EH (cell line): ENCODE data around the gene OXLD1.

Source experiments
- DNase-seq: peaks from one replicate; pipeline ENCODE4 v3.0.0-alpha.2; 2015; ENCODE audit warnings: low read depth

Gene OXLD1

DNA sequence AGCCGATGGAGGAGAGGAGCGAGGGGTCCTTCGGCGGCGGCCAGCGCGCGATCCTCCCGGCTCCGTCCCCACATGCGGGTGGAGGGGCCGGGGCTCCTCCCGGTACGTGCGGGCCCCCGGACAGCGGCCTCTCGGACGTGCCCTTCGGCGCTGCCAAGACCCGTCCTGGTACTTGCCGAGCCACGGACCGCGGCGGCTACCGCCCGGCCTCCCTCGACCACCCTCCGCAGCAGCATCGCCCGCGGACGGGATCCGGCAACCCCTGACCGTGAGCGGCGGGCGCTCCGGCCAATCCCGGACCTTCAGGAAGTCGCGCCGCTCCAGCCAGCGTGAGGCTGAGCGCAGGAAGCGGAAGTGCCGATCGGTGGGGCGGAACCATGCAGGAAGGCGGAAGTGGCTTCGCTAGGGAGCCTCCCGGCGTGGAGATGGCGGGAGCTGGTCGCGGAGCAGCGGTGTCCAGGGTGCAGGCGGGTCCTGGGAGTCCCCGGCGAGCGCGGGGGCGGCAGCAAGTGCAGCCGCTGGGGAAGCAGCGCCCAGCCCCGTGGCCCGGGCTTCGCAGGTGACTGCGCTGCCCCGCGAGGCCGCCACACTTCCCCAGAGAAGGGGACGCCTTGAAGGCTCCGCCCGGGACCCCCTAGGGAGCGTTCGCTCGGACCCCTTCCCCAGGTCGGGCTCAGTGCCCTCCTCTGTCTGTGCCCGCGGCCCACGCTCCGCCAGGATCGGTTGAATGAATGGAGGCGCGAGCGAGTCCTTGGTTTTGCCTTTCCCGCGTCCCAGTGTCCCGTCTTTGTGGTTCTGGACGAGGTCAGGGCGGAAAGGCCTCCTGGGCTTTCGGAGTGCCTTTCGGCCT, at the start of gene OXLD1, which contains the start of gene CCDC137:
Gene OXLD1, minus strand, starts transcription at position 264 of the 850 bp plus-strand sequence. Its CDS starts 28 bp downstream, at position 236.
Gene CCDC137, plus strand, starts transcription at position 396 of the 850 bp plus-strand sequence. Its CDS starts 30 bp downstream, at position 426.
- DNase-seq, result peak; percentile 97

DNA sequence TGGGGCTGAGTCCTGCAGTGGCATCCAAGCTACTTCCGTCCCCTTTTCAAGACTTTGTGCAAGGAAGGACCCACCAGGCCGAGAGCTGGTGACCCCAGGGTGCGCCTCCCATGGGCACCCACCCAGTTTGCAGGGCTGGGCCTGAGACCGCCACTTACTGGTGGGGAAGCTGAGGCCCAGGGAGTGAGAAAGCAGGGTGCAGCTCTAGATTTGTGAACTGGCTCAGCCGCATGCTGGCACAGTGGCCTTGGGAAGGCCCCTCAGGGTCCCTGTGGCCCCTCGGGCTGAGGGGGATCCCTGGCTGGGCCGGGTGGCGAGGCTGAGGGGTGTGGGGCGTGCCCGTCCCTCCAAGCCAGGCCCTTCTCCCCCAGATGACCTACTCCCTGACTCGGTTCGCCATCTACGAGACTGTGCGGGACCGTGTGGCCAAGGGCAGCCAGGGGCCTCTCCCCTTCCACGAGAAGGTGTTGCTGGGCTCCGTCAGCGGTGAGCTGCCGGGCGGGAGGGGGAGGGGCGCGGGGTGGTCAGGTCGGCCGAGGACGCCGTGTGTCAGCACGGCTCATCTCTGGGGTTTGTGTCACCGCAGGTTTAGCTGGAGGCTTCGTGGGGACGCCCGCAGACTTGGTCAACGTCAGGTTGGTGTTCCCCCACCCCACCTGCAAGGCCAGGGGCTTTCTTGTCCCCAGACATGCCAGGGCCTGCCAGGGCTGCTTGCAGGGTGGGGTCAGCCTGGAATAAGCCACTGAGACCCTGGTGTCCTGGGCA, 48.9 kb upstream of the OXLD1 start:
- DNase-seq, result no peak

DNA sequence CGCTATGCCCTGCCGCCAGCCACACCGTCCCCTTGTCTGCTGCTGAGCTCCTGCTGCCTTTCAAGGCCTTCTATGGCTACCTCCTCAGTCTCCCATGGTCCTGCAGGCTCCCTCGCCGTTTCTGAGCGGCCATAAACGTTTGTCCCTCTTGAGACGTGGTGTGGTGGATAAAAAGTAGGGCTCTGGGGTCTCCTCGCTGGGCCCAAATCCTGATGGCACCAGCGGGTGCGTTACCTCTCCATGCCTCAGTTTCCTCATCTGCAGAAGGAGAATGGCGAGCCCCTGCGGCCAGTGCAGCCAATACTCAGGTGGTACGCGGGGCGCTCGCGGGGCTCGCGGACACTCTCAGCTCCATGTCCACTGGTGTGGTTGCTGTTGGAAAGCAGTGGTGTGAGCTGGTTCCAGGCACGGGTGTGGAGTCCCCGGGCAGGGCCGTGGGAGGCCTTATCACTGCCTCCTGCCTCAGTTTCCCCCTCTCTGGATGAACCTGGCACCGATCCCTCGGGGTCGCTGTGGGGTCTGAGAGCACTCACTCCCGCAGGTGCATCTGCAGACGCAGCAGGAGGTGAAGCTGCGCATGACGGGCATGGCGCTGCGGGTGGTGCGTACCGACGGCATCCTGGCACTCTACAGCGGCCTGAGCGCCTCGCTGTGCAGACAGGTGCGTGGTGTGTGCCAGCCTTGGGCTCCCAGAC, 48.2 kb upstream of the OXLD1 start:
- no peak for DNase-seq

- DNase-seq, result peak; percentile 5
Observed at GRCh38 chr17:81713556-81714411, 47.4 kb upstream of the OXLD1 start.

GRCh38 chr17:81713004-81713555, 46.7 kb upstream of the OXLD1 start:
- peak; percentile 14 for DNase-seq

DNA sequence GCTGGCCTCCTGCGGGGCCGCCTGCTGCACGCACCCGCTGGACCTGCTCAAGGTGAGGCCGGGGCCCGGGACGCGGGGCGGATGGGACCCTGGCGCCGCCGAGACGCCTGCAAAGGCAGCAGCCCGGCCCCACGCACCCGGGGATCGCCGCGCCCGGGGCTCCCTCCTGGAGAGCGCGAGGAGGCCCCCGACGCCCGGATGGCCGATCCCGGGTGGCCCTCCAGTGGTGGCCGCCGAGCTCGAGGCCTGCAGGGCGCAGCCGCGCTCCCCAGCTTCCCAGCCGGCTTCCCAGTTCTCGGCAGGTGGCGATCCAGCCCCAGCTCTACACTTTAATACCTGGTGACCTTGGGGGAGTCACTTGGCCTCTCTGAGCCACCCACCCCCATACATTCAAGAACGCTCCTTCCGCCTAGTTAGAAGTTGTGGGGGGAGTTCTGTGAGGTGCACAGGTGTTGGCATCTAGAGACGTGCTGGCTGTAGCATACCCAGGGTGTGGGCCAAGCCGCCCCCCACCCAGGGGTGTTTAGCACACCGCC, 46.1 kb upstream of the OXLD1 start:
- peak; percentile 44 for DNase-seq

DNA sequence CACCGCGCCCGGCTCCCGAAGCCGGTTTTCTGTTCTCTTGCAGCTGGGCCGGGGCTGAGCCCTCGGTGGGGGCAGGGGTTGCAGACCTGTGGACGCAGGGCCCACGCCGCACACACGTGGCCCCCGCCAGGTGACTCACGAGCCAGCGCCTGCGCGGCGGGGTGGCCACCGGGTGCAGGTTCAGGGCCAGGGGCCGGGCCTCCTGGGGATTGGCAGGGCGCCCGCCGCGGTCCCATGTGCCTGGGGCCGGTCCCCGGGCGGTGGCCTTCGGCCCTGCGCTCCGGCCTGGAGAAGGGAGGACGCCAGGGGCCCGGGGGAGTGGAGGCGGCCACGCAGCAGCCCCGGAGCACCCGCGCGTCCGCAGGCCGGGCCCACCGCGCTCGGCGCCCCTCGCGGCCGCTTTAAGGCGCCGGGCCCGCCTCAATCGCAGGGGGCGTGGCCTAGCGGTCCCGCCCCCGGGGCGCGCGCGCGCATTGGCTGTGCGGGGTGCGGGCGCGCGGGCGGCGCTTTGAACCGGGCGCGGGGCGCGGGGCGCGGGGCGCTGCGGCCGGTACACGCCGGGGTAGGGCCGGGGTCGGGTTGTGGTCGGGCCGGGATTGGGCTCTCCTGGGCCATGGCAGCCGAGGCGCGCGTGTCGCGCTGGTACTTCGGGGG, 45.5 kb upstream of the OXLD1 start, which contains the start of gene SLC25A10:
Gene SLC25A10, plus strand, starts transcription at position 471 of the 654 bp plus-strand sequence. Its CDS starts 143 bp downstream, at position 614.
- DNase-seq, result peak; percentile 73

DNA sequence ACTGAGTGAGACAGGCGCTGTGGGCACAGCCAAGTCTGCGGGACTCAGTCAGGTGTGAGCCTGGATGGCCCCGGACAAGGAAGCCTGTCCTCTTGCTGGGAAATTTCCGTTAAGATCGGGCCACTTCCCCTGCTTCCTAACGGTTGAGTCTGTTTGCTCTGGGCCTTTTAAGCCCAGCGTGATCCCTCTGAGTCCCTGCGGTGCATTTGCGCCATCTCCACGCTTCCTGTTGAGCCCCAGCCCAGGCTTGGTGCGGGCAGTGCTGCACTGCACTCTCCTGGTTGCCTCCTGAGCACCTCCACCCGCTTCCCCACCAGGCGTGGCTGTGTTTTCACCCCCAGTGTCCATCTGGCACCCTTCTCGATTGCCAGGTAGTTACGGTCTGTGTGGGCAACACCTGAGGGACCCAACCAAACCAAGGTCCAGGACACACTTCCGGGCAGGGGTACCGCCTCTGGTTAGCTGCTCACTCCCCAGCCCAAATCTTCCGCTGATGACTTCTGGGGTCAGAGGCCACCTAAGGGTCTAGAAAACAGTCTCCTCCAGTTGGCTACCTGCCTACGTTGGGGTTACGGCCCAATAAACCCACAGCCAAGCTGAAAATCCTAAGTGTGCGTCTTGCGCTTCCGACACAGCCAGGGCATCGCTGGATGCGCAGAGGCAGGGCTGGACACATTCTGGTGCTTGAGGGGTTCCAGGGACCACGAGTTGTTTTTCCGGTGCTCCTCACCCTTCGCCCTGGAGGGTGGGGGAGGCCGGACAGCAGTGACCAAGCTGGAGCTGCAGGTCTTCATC, 44.3 kb upstream of the OXLD1 start:
- DNase-seq, result peak; percentile 38

- no peak for DNase-seq
Observed at GRCh38 chr17:81708739-81709185, 42.4 kb upstream of the OXLD1 start.

GRCh38 chr17:81707725-81708646, 41.6 kb upstream of the OXLD1 start:
- DNase-seq, result no peak

DNA sequence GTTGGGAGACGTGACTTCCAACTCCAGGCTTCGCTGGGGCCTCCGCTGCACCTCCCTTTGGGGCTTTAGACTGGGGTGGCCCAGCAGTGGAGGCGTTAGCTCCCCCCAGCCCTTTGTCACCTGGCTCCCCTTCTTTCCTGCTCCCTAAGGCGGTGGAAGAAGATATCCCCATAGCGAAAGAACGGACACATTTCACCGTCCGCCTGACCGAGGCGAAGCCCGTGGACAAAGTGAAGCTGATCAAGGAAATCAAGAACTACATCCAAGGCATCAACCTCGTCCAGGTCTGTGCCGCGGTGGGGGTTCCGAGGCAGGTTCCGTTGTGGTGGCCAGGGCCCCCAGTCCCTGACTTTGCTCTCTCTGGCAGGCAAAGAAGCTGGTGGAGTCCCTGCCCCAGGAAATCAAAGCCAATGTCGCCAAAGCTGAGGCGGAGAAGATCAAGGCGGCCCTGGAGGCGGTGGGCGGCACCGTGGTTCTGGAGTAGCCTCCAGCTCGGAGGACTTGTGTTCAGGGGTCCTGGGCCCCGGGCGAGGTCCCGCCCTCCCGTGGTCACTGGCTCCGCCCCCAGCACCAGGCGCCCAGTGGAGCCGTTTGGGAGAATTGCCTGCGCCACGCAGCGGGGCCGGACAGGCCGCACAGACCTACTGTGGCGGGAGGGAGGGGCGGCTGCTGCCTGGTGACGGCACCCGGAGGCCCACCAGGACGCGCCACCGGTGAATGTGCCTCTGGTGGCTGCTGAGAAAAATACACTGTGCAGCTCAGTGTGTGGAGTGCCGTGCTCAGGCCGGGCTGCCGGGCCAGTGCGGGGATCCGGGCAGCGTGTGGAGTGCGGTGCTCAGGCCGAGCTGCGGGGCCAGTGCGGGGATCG, 40.6 kb upstream of the OXLD1 start:
- no peak for DNase-seq

DNA sequence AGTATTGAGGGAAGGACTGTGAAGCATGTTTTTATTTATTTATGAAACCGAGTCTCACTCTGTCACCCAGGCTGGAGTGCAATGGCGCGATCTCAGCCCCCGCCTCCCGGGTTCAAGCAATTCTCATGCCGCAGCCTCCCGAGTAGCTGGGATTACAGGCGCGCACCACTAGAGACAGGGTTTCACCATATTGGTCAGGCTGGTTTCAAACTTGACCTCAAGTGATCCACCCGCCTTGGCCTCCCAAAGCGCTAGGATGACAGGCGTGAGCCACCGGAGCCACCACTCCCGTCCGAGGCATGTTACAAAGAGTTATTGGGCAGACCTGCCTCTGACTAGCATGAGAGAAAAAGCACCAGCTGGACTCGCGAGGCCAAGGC, 39.8 kb upstream of the OXLD1 start:
- DNase-seq, result no peak

GRCh38 chr17:81705518-81706231, 39.3 kb upstream of the OXLD1 start:
- no peak for DNase-seq

GRCh38 chr17:81703747-81704654, 37.6 kb upstream of the OXLD1 start:
- peak; percentile 8 for DNase-seq
